Lung (tissue), 12 donors: ENCODE results near the gene DOCK10. TPM values are rescaled to one million over a fixed set of nuclear protein-coding genes. Genes with fewer than 3 reads are reported as not detected.

Experiments used
- ATAC-seq: fragments of 200-7000 bp; cut with Tn5 transposase; one replicate; pipeline ENCODE4 v1.9.1; 2020; ENCODE audit warnings: moderate number of reproducible peaks; ENCODE audit not compliant: insufficient read depth, low FRiP score
- DNase-seq, 3 donors: peaks; one replicate each; pipeline ENCODE4 v3.0.0-alpha.2; 2013 to 2017
- H3K27ac ChIP-seq, 2 donors: one replicate each; pipeline ENCODE4 v1.5.1; 2013; ENCODE audit warnings: mild to moderate bottlenecking in 2 of 2, moderate library complexity in 2 of 2, control low read depth in 1 of 2, inconsistent platforms in 1 of 2, low read depth in 1 of 2, low read length in 1 of 2
- H3K27me3 ChIP-seq, 3 donors: one replicate each; pipeline ENCODE4 v1.5.1; 2013; ENCODE audit warnings: low read length in 2 of 3; ENCODE audit not compliant: control insufficient read depth in 3 of 3, insufficient read depth in 3 of 3
- H3K36me3 ChIP-seq, 4 donors: one replicate each; pipeline ENCODE4 v1.5.1; 2013; ENCODE audit warnings: low read length in 4 of 4, mild to moderate bottlenecking in 1 of 4, moderate library complexity in 1 of 4; ENCODE audit not compliant: control insufficient read depth in 4 of 4, insufficient read depth in 4 of 4
- H3K4me1 ChIP-seq, 5 donors: one replicate each; pipeline ENCODE4 v1.5.1; 2013; ENCODE audit warnings: low read length in 5 of 5, mild to moderate bottlenecking in 2 of 5, moderate library complexity in 1 of 5; ENCODE audit not compliant: control insufficient read depth in 5 of 5, insufficient read depth in 5 of 5
- H3K4me3 ChIP-seq: one replicate; pipeline ENCODE4 v1.5.1; 2013; ENCODE audit warnings: mild to moderate bottlenecking, control low read depth, moderate library complexity
- H3K9ac ChIP-seq, 2 donors: one replicate each; pipeline ENCODE4 v1.5.1; 2013; ENCODE audit warnings: low read length in 2 of 2, control low read depth in 1 of 2; ENCODE audit not compliant: insufficient read depth in 1 of 2
- H3K9me3 ChIP-seq, 4 donors: one replicate each; pipeline ENCODE4 v1.5.1; 2013; ENCODE audit warnings: low read length in 3 of 4, mild to moderate bottlenecking in 1 of 4, moderate library complexity in 1 of 4; ENCODE audit not compliant: control insufficient read depth in 4 of 4, insufficient read depth in 3 of 4
- CTCF ChIP-seq: IDR thresholded peaks from 2 replicates; pipeline ENCODE4 v1.5.1; 2012; ENCODE audit warnings: mild to moderate bottlenecking; ENCODE audit errors: control extremely low read depth, extremely low read depth
- WGBS, 2 donors: extraction: QIAGEN DNeasy Blood & Tissue Kit; methylation state at CpG; one replicate each; pipeline ENCODE4 v1.1.7; 2013; 5-methylcytosine and 5-hydroxymethylcytosine counted together
- polyA plus RNA-seq, 2 donors: library from polyadenylated mRNA; stranded (reverse); fragments of 200-250 nt; gene quantifications; one replicate each; pipeline ENCODE4 v1.2.1, GENCODE V29; 2013
- total RNA-seq, 2 donors: library from RNA; depleted of rRNA in 1 of 2; stranded (reverse); fragments of >200 nt in 1 of 2; gene quantifications; one replicate each; pipeline ENCODE4 v1.2.1, GENCODE V29; 2014 to 2021
- donor health status: control.
- donor health status: control.
- donor health status: Bipolar disorder and iron deficiency.
- donor health status: healthy.
- donor health status: DM: yes; HTN: yes; CAD: no.

DOCK10 gene
- total and polyA plus RNA-seq, 4 donors: 3.1 to 39.8 (median 18.0) TPM

GRCh38 chr2:225010804-225011203 lies 31.5 kb downstream of the DOCK10 start:
- Histone ChIP-seq H3K4me3 (no peak overlapping the region), H3K9me3 (no peaks in the 10 kb centered on the region), H3K4me1 (no peaks in the 10 kb centered on the region), H3K27ac (no peak overlapping the region), H3K36me3 (no peaks in the 10 kb centered on the region), H3K27me3 (no peaks in the 10 kb centered on the region), H3K9ac (no peak overlapping the region)
- ATAC-seq: no peak
- no peak for TF ChIP-seq CTCF
- WGBS, 2 donors: 79 to 89% methylated on average over 4 of the region's 4 CpGs
- no peak for DNase-seq

GRCh38 chr2:225009768-225010167 lies 32.5 kb downstream of the DOCK10 start:
- Histone ChIP-seq H3K9me3 (no peaks in the 10 kb centered on the region), H3K36me3 (no peaks in the 10 kb centered on the region), H3K27me3 (no peaks in the 10 kb centered on the region), H3K4me3 (no peak overlapping the region), H3K4me1 (no peaks in the 10 kb centered on the region), H3K9ac (no peak overlapping the region), H3K27ac (no peak overlapping the region)
- ATAC-seq (peak; percentile 5), DNase-seq (peak in 2 of 3 donors; percentile 16 to 45)
- TF ChIP-seq CTCF: no peak
- WGBS, 2 donors: 63 to 76% methylated on average over 2 of the region's 2 CpGs

- DNase-seq: no peak
- peak; percentile 10 for TF ChIP-seq CTCF
- Histone ChIP-seq H3K27me3 (no peaks in the 10 kb centered on the region), H3K9ac (no peak overlapping the region), H3K4me1 (no peaks in the 10 kb centered on the region), H3K27ac (no peak overlapping the region), H3K36me3 (no peaks in the 10 kb centered on the region), H3K4me3 (no peak overlapping the region), H3K9me3 (no peaks in the 10 kb centered on the region)
- 65 to 70% methylated on average over 5 of the region's 5 CpGs for WGBS, 2 donors
- no peak for ATAC-seq
Measured at GRCh38 chr2:225008935-225009334, 33.3 kb downstream of the DOCK10 start.

GRCh38 chr2:225008179-225008856 lies 34.0 kb downstream of the DOCK10 start:
- no peak for DNase-seq
- Histone ChIP-seq H3K9me3 (no peaks in the 10 kb centered on the region), H3K9ac (no peak overlapping the region), H3K36me3 (no peaks in the 10 kb centered on the region), H3K4me3 (no peak overlapping the region), H3K27ac (no peak overlapping the region), H3K4me1 (no peaks in the 10 kb centered on the region), H3K27me3 (no peaks in the 10 kb centered on the region)
- 56 to 76% methylated on average over 3 of the region's 3 CpGs for WGBS, 2 donors
- no peak for TF ChIP-seq CTCF
- no peak for ATAC-seq
